ENCODE measurements around the gene ARMC9. TPM values are rescaled to one million over a fixed set of nuclear protein-coding genes. Genes with fewer than 3 reads are reported as not detected.

Gene ARMC9
- total RNA-seq, 4 donors from 2014 or later = 2.2 to 6.9 (median 5.3) TPM

DNA sequence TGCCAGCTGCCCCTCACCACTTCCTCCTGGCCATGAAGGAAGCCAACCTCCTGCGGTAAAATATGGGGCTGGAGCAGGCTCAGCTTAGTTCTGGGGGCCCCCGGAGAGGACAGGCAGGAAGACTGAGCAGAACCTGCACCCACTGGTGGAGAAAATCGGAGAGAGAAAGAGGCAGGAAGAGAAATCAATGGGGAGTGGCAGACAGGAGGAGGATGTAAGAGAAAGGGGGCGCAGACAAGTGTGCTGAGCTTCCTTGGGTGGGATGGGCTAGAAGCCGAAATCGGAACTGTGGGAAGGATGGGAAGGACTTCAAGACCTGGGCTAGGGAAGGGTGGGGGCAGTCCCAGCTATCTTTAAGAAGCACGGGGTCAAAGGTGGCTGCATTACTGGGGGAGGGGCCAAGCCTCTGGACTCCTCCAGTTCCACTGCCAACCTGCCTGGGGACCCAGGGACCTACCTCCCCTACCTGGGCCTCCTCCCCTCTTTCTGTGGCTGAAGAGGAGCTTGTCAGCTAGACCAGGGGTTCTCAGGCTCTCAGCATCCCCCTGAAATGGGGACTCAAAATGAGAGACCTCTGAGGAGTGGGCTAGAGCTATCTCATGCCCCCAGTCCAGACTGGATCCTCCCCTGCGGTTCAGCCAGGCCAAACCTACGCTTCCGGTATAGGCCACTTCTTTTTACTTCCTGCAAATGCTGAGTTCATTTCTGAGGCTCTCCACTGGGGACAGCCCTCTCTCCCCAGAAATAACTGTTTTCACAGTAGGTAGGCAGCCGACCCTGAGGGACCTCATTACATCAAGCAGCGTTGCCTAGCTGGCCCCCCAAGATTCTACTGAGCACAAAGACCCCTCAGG is 163.5 kb downstream of the ARMC9 start:
- WGBS, 2 donors = 83 to 84% methylated on average over 12 of the region's 12 CpGs
- no peak for DNase-seq (ENCODE audit: low spot score in 2 of 2)
- intact Hi-C loops (cut with DNase I; ENCODE audit: low total_unique reads) = no loop called here
- H3K4me3 ChIP-seq (ENCODE audit: low read depth, poor library complexity, severe bottlenecking) = no peak overlapping the region
- TF ChIP-seq, protein P1, sequence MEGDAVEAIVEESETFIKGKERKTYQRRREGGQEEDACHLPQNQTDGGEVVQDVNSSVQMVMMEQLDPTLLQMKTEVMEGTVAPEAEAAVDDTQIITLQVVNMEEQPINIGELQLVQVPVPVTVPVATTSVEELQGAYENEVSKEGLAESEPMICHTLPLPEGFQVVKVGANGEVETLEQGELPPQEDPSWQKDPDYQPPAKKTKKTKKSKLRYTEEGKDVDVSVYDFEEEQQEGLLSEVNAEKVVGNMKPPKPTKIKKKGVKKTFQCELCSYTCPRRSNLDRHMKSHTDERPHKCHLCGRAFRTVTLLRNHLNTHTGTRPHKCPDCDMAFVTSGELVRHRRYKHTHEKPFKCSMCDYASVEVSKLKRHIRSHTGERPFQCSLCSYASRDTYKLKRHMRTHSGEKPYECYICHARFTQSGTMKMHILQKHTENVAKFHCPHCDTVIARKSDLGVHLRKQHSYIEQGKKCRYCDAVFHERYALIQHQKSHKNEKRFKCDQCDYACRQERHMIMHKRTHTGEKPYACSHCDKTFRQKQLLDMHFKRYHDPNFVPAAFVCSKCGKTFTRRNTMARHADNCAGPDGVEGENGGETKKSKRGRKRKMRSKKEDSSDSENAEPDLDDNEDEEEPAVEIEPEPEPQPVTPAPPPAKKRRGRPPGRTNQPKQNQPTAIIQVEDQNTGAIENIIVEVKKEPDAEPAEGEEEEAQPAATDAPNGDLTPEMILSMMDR (IDR thresholded peaks at IDR 0.05) = no peak
- TF ChIP-seq POLR2A (IDR thresholded peaks at IDR 0.05) = no peak

DNA sequence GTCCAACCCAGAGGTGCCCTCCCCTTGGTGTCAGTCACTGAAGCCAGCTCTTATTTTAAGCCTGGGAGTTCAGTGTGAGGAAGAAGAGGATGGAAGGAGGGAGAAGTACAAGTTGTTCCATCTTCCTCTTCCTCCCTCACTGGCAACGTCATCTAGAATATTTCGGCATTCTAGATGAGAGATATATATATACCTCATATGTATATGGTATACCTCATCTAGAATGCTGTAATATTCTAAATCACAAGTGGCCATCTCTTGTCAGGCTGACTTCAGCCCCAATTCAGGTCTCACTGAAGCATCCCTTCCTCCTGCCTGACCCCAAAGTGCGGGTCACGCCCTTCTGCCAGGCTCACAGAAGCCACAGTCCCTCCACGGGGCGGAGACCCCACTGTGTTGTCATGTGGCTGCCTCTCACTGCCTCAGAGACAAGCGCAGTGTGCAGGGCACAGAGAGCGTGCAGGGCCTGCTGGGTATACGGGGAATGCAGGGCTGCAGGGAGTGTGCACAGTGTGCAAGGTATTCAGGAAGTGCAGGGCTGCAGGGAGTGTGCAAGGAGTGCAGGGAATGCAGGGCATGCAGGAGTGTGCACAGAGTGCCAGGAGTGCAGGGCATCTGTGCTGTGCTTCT is 164.2 kb downstream of the ARMC9 start:
- intact Hi-C loops (cut with DNase I; ENCODE audit: low total_unique reads) = no loop called here
- no peak overlapping the region for H3K4me3 ChIP-seq (ENCODE audit: low read depth, poor library complexity, severe bottlenecking)
- TF ChIP-seq POLR2A (IDR thresholded peaks at IDR 0.05) = no peak
- no peak for DNase-seq (ENCODE audit: low spot score in 2 of 2)
- WGBS, 2 donors = 77 to 82% methylated on average over 9 of the region's 9 CpGs

- H3K4me3 ChIP-seq (ENCODE audit: low read depth, poor library complexity, severe bottlenecking) = no peak overlapping the region
- 83 to 93% methylated on average over 5 of the region's 5 CpGs for WGBS, 2 donors
- DNase-seq (ENCODE audit: low spot score in 2 of 2) = no peak
- intact Hi-C loops (cut with DNase I; ENCODE audit: low total_unique reads) = no loop called here
- TF ChIP-seq, protein P1 (IDR thresholded peaks at IDR 0.05) = no peak
- TF ChIP-seq POLR2A (IDR thresholded peaks at IDR 0.05) = no peak
Measured at GRCh38 chr2:231364061-231364460, 165.6 kb downstream of the ARMC9 start.

- intact Hi-C loops (cut with DNase I; ENCODE audit: low total_unique reads) = no loop called here
- TF ChIP-seq POLR2A (IDR thresholded peaks at IDR 0.05) = no peak
- TF ChIP-seq, protein P1 (IDR thresholded peaks at IDR 0.05) = no peak
- no peak for DNase-seq (ENCODE audit: low spot score in 2 of 2)
- 46 to 64% methylated on average over 22 of the region's 22 CpGs for WGBS, 2 donors
- H3K4me3 ChIP-seq (ENCODE audit: low read depth, poor library complexity, severe bottlenecking) = no peak overlapping the region
Measured at GRCh38 chr2:231364961-231365810, 166.8 kb downstream of the ARMC9 start.

GRCh38 chr2:231367178-231367577 is 168.7 kb downstream of the ARMC9 start:
- no peak for DNase-seq (ENCODE audit: low spot score in 2 of 2)
- intact Hi-C loops (cut with DNase I; ENCODE audit: low total_unique reads) = no loop called here
- WGBS, 2 donors = 95 to 96% methylated on average over 8 of the region's 8 CpGs
- H3K4me3 ChIP-seq (ENCODE audit: low read depth, poor library complexity, severe bottlenecking) = no peak overlapping the region
- TF ChIP-seq POLR2A (IDR thresholded peaks at IDR 0.05) = no peak
- TF ChIP-seq, protein P1 (IDR thresholded peaks at IDR 0.05) = no peak

Measured in lower leg skin (tissue), 4 donors.